HUDEP-2 (cell line): ENCODE results near the gene MRPL28.
"Not testable (repeated sequence)": the region's sequence is repeated elsewhere in the genome, so short reads cannot be mapped to it uniquely, and the experiment has no call there.

Experiments
- DNase-seq, 76 experiments: peaks; one replicate each; lab custom pipeline; 2025; ENCODE audit not compliant: unreplicated experiment in 76 of 76; lab: John Stamatoyannopoulos, UW

MRPL28 gene

GRCh38 chr16:342455-343213 lies 27.7 kb downstream of the MRPL28 start:
- peak in 1 of 76 experiments; percentile 24 for DNase-seq

- not testable (repeated sequence) for DNase-seq
These were observed 28.4 kb downstream of the MRPL28 start for GRCh38 chr16:341974-342336.

GRCh38 chr16:341095-341973 lies 29.0 kb downstream of the MRPL28 start:
- not testable (repeated sequence) for DNase-seq

GRCh38 chr16:340370-341091 lies 29.8 kb downstream of the MRPL28 start:
- no peak for DNase-seq

- peak in 2 of 76 experiments; percentile 24 for DNase-seq
These were observed 30.7 kb downstream of the MRPL28 start for GRCh38 chr16:339680-340079.

- DNase-seq, result no peak
These were observed 32.3 kb downstream of the MRPL28 start for GRCh38 chr16:337975-338575.

- no peak for DNase-seq
These were observed 32.9 kb downstream of the MRPL28 start for GRCh38 chr16:337437-337836.

- no peak for DNase-seq
These were observed 34.1 kb downstream of the MRPL28 start for GRCh38 chr16:336269-336668.

- DNase-seq, result not testable (repeated sequence)
These were observed 35.3 kb downstream of the MRPL28 start for GRCh38 chr16:334861-335632.

- not testable (repeated sequence) for DNase-seq
These were observed 36.0 kb downstream of the MRPL28 start for GRCh38 chr16:334164-334832.

- no peak for DNase-seq
These were observed 36.8 kb downstream of the MRPL28 start for GRCh38 chr16:333406-334094.

GRCh38 chr16:331181-331814 lies 39.0 kb downstream of the MRPL28 start:
- not testable (repeated sequence) for DNase-seq

GRCh38 chr16:330741-331140 lies 39.6 kb downstream of the MRPL28 start:
- no peak for DNase-seq

GRCh38 chr16:325375-326145 lies 44.8 kb downstream of the MRPL28 start:
- no peak for DNase-seq

- DNase-seq, result peak in 73 of 76 experiments; percentile 35 to 93 (median 72)
These were observed 45.6 kb downstream of the MRPL28 start for GRCh38 chr16:324451-325334.

- no peak for DNase-seq
These were observed 46.2 kb downstream of the MRPL28 start for GRCh38 chr16:324201-324450.
